H1 (cell line): ENCODE data around the gene KIAA0040. TPM values are rescaled to one million over a fixed set of nuclear protein-coding genes. Genes with fewer than 3 reads are reported as not detected.

ENCODE experiments used
- CTCF ChIA-PET: fragments of 300-600 bp; sonication (Branson Sonifier 250); formaldehyde crosslinking; loops from one replicate; lab custom pipeline; 2021; ENCODE audit not compliant: partially characterized antibody; lab: Charles Lee
- POLR2A ChIA-PET: fragments of 300-600 bp; sonication (Branson Sonifier 250); formaldehyde crosslinking; loops from one replicate; lab custom pipeline; 2021; ENCODE audit warnings: inconsistent platforms; ENCODE audit not compliant: partially characterized antibody; lab: Charles Lee
- DNase-seq, 2 experiments: peaks; one replicate each; pipeline versions ENCODE4 v3.0.0 to v3.0.0-alpha.2; 2010 to 2022; ENCODE audit warnings: low spot score in 2 of 2, low read depth in 1 of 2, mixed read lengths in 1 of 2
- FAIRE-seq: peaks from 2 replicates; lab custom pipeline; 2011; peaks lifted over from hg19 to GRCh38; lab: Jason Lieb, UNC
- H2AFZ ChIP-seq: 2 replicates; pipeline ENCODE4 v1.8.1; 2012; ENCODE audit warnings: low read length, inconsistent platforms
- H2AK5ac ChIP-seq: 2 replicates; pipeline ENCODE4 v1.6.1; 2013; ENCODE audit warnings: low read depth, low read length
- H2BK120ac ChIP-seq: replicated peaks from 2 replicates; pipeline ENCODE3; 2013; ENCODE audit warnings: low read depth, low read length, inconsistent platforms
- H2BK12ac ChIP-seq: 2 replicates; pipeline ENCODE4 v1.6.1; 2013; ENCODE audit warnings: low read depth, low read length
- H2BK15ac ChIP-seq: 2 replicates; pipeline ENCODE4 v1.6.1; 2013; ENCODE audit warnings: low read length
- H2BK20ac ChIP-seq: 2 replicates; pipeline ENCODE4 v1.6.1; 2013; ENCODE audit warnings: low read length
- H2BK5ac ChIP-seq: 2 replicates; pipeline ENCODE4 v1.6.1; 2013; ENCODE audit warnings: low read depth, low read length
- H3K14ac ChIP-seq: 2 replicates; pipeline ENCODE4 v1.6.1; 2013; ENCODE audit warnings: inconsistent platforms; ENCODE audit not compliant: insufficient read length
- H3K18ac ChIP-seq: 2 replicates; pipeline ENCODE4 v1.6.1; 2013; ENCODE audit warnings: low read length; ENCODE audit errors: extremely low read depth
- H3K23ac ChIP-seq: 2 replicates; pipeline ENCODE4 v1.6.1; 2013; ENCODE audit warnings: inconsistent platforms; ENCODE audit not compliant: insufficient read length
- H3K23me2 ChIP-seq: 2 replicates; pipeline ENCODE4 v1.6.1; 2013; ENCODE audit warnings: low read depth, low read length
- H3K27ac ChIP-seq: 2 replicates; pipeline ENCODE4 v1.6.1; 2011; ENCODE audit warnings: low read depth, low read length, inconsistent platforms
- H3K27me3 ChIP-seq, 4 experiments: replicated peaks in 1 of 4; 1 replicate in 1 of 4; 2 replicates in 3 of 4; pipeline versions ENCODE4 v1.6.1 to v1.8.1; 2011 to 2013; ENCODE audit warnings: low read length in 3 of 4, mild to moderate bottlenecking in 3 of 4, inconsistent platforms in 2 of 4, mixed read lengths in 2 of 4, moderate library complexity in 1 of 4; ENCODE audit not compliant: control insufficient read depth in 3 of 4, insufficient read depth in 3 of 4; ENCODE audit errors: extremely low read depth in 1 of 4
- H3K36me3 ChIP-seq, 4 experiments: 2 replicates each; pipeline versions ENCODE4 v1.6.1 to v1.8.1; 2011 to 2013; ENCODE audit warnings: mild to moderate bottlenecking in 4 of 4, low read length in 3 of 4, moderate library complexity in 2 of 4, control low read depth in 1 of 4, inconsistent platforms in 1 of 4; ENCODE audit not compliant: insufficient read depth in 4 of 4, control insufficient read depth in 2 of 4
- H3K4ac ChIP-seq: replicated peaks from 2 replicates; pipeline ENCODE3; 2013; ENCODE audit warnings: low read length, low read depth, mixed read lengths, inconsistent platforms; ENCODE audit not compliant: insufficient read length
- H3K4me1 ChIP-seq, 4 experiments: replicated peaks in 1 of 4; 1 replicate in 1 of 4; 2 replicates in 3 of 4; pipeline versions ENCODE4 v1.6.1 to v1.8.1; 2011 to 2013; ENCODE audit warnings: low read length in 3 of 4, inconsistent platforms in 2 of 4, mixed read lengths in 1 of 4; ENCODE audit not compliant: insufficient read depth in 4 of 4, control insufficient read depth in 3 of 4
- H3K4me2 ChIP-seq, 2 experiments: 2 replicates each; pipeline versions ENCODE4 v1.6.1 to v1.8.1; 2011 to 2013; ENCODE audit warnings: low read depth in 2 of 2, low read length in 2 of 2, control low read depth in 1 of 2, inconsistent platforms in 1 of 2, mild to moderate bottlenecking in 1 of 2; ENCODE audit not compliant: insufficient read depth in 1 of 2
- H3K4me3 ChIP-seq, 4 experiments: fragments of 200-600, 300-600 bp in 1 of 4; sonication (generic), shearing (Covaris generic), sonication (Bioruptor Twin) in 1 of 4; 2 replicates each; pipeline versions ENCODE4 v1.5.1 to v1.8.1; 2011 to 2016; ENCODE audit warnings: low read length in 4 of 4, low read depth in 3 of 4, control low read depth in 2 of 4, inconsistent platforms in 2 of 4, mild to moderate bottlenecking in 2 of 4, mixed read lengths in 1 of 4, moderate library complexity in 1 of 4; ENCODE audit not compliant: insufficient read depth in 2 of 4; ENCODE audit errors: extremely low read depth in 1 of 4
- H3K56ac ChIP-seq: replicated peaks from 2 replicates; pipeline ENCODE3; 2013; ENCODE audit warnings: low read depth, mild to moderate bottlenecking, mixed read lengths, low read length, inconsistent platforms; ENCODE audit not compliant: insufficient read length
- H3K79me1 ChIP-seq: 2 replicates; pipeline ENCODE4 v1.6.1; 2013; ENCODE audit warnings: low read depth, low read length, control low read depth
- H3K79me2 ChIP-seq, 2 experiments: 2 replicates each; pipeline versions ENCODE4 v1.6.1 to v1.8.1; 2012 to 2013; ENCODE audit warnings: low read length in 2 of 2, mild to moderate bottlenecking in 2 of 2, inconsistent platforms in 1 of 2; ENCODE audit not compliant: insufficient read depth in 2 of 2, control insufficient read depth in 1 of 2
- H3K9ac ChIP-seq, 4 experiments: replicated peaks in 1 of 4; 1 replicate in 1 of 4; 2 replicates in 3 of 4; pipeline versions ENCODE4 v1.6.1 to v1.8.1; 2011 to 2013; ENCODE audit warnings: low read depth in 3 of 4, low read length in 3 of 4, control low read depth in 2 of 4, mild to moderate bottlenecking in 2 of 4, moderate library complexity in 2 of 4, inconsistent platforms in 1 of 4; ENCODE audit errors: extremely low read depth in 1 of 4
- H3K9me3 ChIP-seq, 2 experiments: 2 replicates each; pipeline versions ENCODE4 v1.6.1 to v1.8.1; 2012 to 2013; ENCODE audit warnings: mild to moderate bottlenecking in 2 of 2, moderate library complexity in 2 of 2, control low read depth in 1 of 2, inconsistent platforms in 1 of 2, low read depth in 1 of 2, low read length in 1 of 2, mixed read lengths in 1 of 2; ENCODE audit not compliant: insufficient read depth in 2 of 2
- H4K20me1 ChIP-seq, 2 experiments: replicated peaks in 1 of 2; 2 replicates each; pipeline versions ENCODE3 to v1.8.1; 2011 to 2013; ENCODE audit warnings: inconsistent platforms in 2 of 2, low read length in 2 of 2, mild to moderate bottlenecking in 1 of 2; ENCODE audit not compliant: insufficient read depth in 2 of 2, control insufficient read depth in 1 of 2
- H4K5ac ChIP-seq: 2 replicates; pipeline ENCODE4 v1.6.1; 2013; ENCODE audit warnings: low read length, low read depth, mixed read lengths, inconsistent platforms; ENCODE audit not compliant: insufficient read length
- H4K8ac ChIP-seq: 2 replicates; pipeline ENCODE4 v1.8.0; 2013; ENCODE audit warnings: mild to moderate bottlenecking, moderate library complexity, low read length, inconsistent platforms; ENCODE audit not compliant: insufficient read depth; ENCODE audit errors: extremely low read depth
- H4K91ac ChIP-seq: replicated peaks from 2 replicates; pipeline ENCODE3; 2013; ENCODE audit warnings: low read length, mixed read lengths, inconsistent platforms; ENCODE audit not compliant: insufficient read length
- KDM4A ChIP-seq: IDR thresholded peaks from one replicate; pipeline ENCODE4 v1.7.1; 2012; ENCODE audit warnings: low read depth, mild to moderate bottlenecking, moderate library complexity, low read length, inconsistent platforms; ENCODE audit not compliant: severe bottlenecking
- POLR2A ChIP-seq, 2 experiments: IDR thresholded peaks; 1 replicate in 1 of 2; 2 replicates in 1 of 2; pipeline ENCODE4 v1.6.1; 2011; ENCODE audit warnings: low read depth in 2 of 2, low read length in 2 of 2, mild to moderate bottlenecking in 2 of 2; ENCODE audit errors: control extremely low read depth in 1 of 2
- TAF7 ChIP-seq: optimal IDR thresholded peaks from 2 replicates; pipeline ENCODE3; 2011; ENCODE audit warnings: low read depth, mild to moderate bottlenecking, inconsistent platforms, low read length, moderate library complexity, borderline replicate concordance
- WGBS, 2 experiments: shearing (Covaris generic) in 1 of 2; methylation state at CpG; one replicate each; pipeline versions ENCODE4 v1.1.6 to v1.1.7; 2013 to 2015; ENCODE audit warnings: low lambda C conversion rate in 2 of 2, mixed read lengths in 2 of 2, inconsistent platforms in 1 of 2, low coverage in 1 of 2, missing lambda C conversion rate in 1 of 2; ENCODE audit not compliant: insufficient replicate concordance in 2 of 2, insufficient coverage in 1 of 2, insufficient read length in 1 of 2; ENCODE audit errors: extremely low coverage in 1 of 2, missing lambda C conversion rate in 1 of 2; 5-methylcytosine and 5-hydroxymethylcytosine counted together
- polyA plus RNA-seq, 7 experiments: library from polyadenylated mRNA; depleted of rRNA in 3 of 7; stranded (reverse) in 5 of 7; unstranded in 2 of 7; fragments of >200 nt in 5 of 7; fragments of 200-250 nt in 2 of 7; gene quantifications; 1 replicate in 5 of 7; 2 replicates in 1 of 7; 4 replicates in 1 of 7; pipeline versions ENCODE4 v1.2.1 to v1.2.3, GENCODE V29; 2011 to 2013; ENCODE audit warnings: missing spikeins in 2 of 7, mixed read lengths in 2 of 7
- total RNA-seq: library from RNA; stranded (reverse); fragmentation: NEBNext Ultra II Directional; extraction: Animal tissue kit (Norgen Biotek cat#: 25700); gene quantifications from 2 replicates; pipeline ENCODE4 v1.2.1, GENCODE V29; 2021

The KIAA0040 gene
- total and polyA plus RNA-seq, 2 of the 8 experiments (the other 6 are each of a cell fraction or from before 2014, with no cell fraction given): 11.0 to 14.1 TPM

GRCh38 chr1:175168782-175169181 lies 23.8 kb downstream of the KIAA0040 start:
- H3K36me3 ChIP-seq: no peaks in the 10 kb centered on the region
- no peak overlapping the region for H3K4me2 ChIP-seq
- no peak overlapping the region for H3K56ac ChIP-seq
- WGBS, 2 experiments: 79% methylated on average over 4 of the region's 4 CpGs; no CpG with 5 or more reads in 1 of the 2 experiments
- TF ChIP-seq KDM4A (no peak), TAF7 (no peak), POLR2A (IDR thresholded peaks at IDR 0.05; ENCODE audit: control extremely low read depth in 1 of 2, low read depth in 2 of 2, low read length in 2 of 2) (no peak)
- no peak overlapping the region for H4K91ac ChIP-seq
- no peaks in the 10 kb centered on the region for H3K9me3 ChIP-seq
- H4K8ac ChIP-seq: no peak overlapping the region; the same call in 1 of the 2 replicates
- H3K14ac ChIP-seq: no peak overlapping the region
- no peak overlapping the region for H2BK5ac ChIP-seq
- H2AFZ ChIP-seq: no peak overlapping the region
- no peak overlapping the region for H3K4me3 ChIP-seq
- H3K27me3 ChIP-seq: no peaks in the 10 kb centered on the region
- no peak for DNase-seq
- no peaks in the 10 kb centered on the region for H3K79me2 ChIP-seq
- H3K79me1 ChIP-seq: no peaks in the 10 kb centered on the region
- H3K4ac ChIP-seq: no peak overlapping the region
- H3K23me2 ChIP-seq: no peaks in the 10 kb centered on the region
- H2AK5ac ChIP-seq: no peak overlapping the region
- CTCF ChIA-PET: interaction anchor here (1.0 to 2.5 kb wide), 5 partner anchors 9 to 169 kb away, joined by 3 to 12 read pairs (median 8); no protein-coding TSS in a partner anchor
- no peak overlapping the region for H2BK15ac ChIP-seq
- no peak overlapping the region for H2BK20ac ChIP-seq
- no peak overlapping the region for H4K5ac ChIP-seq
- no peak overlapping the region for H3K18ac ChIP-seq
- H3K9ac ChIP-seq: no peak overlapping the region
- H3K27ac ChIP-seq: no peak overlapping the region
- H4K20me1 ChIP-seq: no peaks in the 10 kb centered on the region
- no peak overlapping the region for H2BK12ac ChIP-seq
- no peak for FAIRE-seq
- H3K23ac ChIP-seq: no peak overlapping the region
- H2BK120ac ChIP-seq: no peak overlapping the region
- POLR2A ChIA-PET: no interaction called here
- no peaks in the 10 kb centered on the region for H3K4me1 ChIP-seq
